ENCODE results near the gene FST.

GRCh38 chr5:53446908-53447307, 33.5 kb upstream of the FST start:
- TF ChIP-seq CTCF (IDR thresholded peaks at IDR 0.05) (no peak), POLR2AphosphoS5 (IDR thresholded peaks at IDR 0.05) (no peak), POLR2A (IDR thresholded peaks at IDR 0.05) (no peak)

All from prostate gland (tissue), 2 donors.